ENCODE data around the gene ZSCAN31.
"Not testable (repeated sequence)": the region's sequence is repeated elsewhere in the genome, so short reads cannot be mapped to it uniquely, and the experiment has no call there.

The ZSCAN31 gene

DNA sequence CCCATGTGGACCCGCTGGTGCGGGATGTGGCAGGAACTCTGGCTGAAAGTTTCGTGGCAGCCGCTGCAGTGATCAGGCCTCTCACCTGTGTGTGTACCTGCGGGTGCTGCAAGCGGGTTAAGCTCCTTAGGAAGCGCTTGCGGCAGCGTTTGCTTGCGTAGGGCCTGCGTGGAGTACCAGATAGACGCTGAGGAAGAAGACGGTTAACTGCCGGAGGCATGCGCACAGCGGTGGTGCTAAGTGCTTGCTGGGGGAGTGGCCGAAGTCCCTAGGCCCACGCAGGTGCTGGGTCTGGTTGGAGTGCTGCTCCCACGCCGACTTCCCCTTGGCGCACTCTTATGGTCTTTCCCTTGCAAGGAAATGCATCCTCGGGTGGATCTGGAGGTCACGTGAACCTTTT lies 23.0 kb downstream of the ZSCAN31 start:
- no peak for DNase-seq

DNA sequence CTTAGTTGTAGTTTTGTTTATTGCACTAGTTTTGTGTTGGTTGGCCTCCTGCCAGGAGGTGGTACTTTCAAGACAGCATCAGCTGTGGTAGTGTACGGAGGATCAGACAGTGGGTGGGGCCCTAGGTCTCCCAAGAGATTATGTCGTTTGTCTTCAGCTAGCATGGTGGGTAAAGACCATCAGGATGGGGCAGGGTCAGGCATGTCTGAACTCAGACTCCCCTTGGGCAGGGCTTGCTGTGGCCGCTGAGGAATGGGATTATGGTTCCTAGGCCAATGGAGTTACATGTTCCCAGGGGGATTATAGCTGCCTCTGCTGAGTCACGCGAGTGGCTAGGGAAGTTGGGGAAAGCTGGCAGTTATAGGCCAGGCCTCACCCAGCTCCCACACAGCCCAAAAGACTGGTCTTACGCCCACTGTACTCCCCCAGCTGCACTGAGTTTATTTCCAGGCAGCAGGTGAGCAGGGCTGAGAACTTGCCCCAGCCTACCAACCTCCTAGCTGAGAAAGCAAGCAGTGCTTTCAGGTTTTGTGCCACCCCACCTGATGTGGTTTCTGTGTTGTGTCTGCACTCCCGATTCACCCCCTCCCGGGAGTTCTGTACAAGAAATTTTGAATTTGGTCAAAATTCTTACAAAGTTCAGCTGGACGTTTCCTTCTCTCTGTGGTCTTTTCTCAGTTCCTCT lies 24.7 kb downstream of the ZSCAN31 start:
- no peak for DNase-seq

DNA sequence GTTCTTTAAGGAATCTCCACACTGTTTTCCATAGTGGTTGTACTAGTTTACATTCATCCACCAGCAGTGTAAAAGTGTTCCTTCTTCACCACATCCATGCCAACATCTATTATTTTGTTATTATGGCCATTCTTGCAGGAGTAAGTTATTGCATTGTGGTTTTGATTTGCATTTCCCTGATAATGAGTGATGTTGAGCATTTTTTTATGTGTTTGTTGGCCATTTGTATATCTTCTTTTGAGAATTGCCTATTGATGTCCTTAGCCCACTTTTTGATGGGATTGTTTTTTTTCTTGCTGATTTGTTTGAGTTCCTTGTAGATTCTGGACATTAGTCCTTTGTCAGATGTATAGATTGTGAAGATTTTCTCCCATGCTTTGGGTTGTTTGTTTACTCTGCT lies 29.6 kb downstream of the ZSCAN31 start:
- not testable (repeated sequence) for DNase-seq

DNA sequence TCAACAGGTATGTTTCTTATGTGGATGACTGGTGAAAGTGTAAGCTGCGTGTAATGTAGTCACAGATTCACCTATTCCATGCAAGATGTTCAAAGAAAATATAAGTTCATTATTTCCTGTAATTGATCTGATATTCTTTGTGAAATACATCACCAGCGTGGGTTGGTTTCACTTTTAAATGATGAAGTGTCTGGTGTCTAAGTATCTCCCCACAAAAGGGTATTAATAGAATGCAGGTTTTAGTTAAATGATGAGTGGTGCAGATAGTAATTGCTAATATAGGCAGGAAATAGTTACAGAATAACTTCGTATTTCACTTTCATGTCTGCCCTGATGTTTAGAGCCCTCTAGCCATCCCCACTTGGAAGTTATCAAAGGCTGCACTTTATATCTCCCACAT lies 32.4 kb downstream of the ZSCAN31 start:
- no peak for DNase-seq

DNA sequence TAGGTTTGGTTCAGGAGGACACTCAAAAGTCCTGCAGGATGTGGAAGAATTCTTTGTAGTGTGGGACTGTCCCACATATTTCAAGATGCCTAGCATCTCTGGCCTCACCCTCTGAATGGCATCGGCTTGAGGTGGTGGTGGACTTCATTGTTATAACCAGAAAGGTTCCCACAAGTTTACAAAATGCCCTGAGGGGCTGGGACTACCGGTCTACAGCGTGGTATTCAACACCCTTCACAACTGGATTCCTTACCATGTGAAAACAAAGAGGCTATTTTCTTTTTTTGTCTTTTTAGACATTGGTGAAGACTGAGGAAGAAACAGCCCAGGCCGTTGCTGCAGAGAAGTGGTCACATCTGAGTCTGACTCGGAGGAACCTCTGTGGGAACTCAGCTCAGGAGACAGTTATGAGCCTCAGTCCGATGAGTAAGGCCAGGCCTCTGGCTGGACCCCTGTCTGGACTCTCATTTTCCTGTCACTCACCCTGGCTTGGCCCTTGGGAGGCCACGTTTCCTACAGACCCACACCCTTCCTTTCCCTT lies 39.4 kb downstream of the ZSCAN31 start:
- no peak for DNase-seq

DNA sequence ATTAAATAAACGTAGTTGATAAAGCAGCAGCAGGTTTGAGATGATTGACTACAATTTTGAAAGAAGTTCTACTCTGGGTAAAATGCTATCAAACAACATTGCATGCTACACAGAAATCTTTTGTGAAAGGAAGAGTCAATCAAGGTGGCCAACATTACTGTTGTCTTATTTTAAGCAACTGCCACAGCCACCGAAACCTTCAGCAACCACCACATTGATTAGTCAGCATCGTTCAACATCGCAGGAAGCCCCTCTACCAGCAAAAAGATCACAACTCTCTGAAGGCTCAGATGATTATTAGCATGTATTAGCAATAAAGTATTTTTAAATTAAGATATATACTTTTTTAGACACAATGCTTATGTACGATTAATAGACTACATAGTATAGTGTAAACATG lies 40.6 kb downstream of the ZSCAN31 start:
- DNase-seq, result no peak

DNA sequence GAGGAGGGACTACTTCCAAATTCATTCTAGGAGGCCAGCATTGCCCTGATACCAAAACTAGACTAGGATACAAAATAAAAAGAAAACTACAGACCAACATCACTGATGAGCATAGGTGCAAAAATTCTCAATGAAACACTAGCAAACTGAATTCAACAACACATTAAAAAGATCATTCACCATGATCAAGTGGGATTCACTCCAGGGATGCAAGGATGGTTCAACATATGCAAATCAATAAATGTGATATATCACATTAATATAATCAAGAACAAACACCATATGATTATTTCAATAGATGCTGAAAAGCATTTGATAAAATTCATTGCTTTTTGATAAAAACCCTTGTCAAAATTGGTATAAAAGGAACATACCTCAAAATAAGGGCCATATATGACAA lies 44.4 kb downstream of the ZSCAN31 start:
- DNase-seq, result no peak

DNA sequence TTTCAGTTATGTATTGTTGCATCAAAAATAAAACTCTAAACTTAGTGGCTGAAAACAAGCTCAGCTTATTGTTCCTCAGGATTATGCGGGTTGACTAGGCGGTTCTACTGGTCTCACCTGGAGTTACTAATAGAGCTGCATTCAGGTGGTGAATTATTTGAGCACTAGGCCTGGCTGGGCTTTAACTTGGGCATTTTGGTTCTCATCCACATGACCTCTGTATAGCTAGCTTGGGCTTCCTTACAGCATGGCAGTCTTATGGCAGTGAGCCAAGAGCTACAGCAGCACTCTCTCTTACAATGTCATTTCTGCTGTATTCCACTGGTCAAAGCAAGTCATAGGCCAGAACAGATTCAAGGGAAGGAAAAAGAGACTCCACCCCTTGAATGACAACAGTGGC lies 53.0 kb downstream of the ZSCAN31 start:
- DNase-seq, result no peak

DNA sequence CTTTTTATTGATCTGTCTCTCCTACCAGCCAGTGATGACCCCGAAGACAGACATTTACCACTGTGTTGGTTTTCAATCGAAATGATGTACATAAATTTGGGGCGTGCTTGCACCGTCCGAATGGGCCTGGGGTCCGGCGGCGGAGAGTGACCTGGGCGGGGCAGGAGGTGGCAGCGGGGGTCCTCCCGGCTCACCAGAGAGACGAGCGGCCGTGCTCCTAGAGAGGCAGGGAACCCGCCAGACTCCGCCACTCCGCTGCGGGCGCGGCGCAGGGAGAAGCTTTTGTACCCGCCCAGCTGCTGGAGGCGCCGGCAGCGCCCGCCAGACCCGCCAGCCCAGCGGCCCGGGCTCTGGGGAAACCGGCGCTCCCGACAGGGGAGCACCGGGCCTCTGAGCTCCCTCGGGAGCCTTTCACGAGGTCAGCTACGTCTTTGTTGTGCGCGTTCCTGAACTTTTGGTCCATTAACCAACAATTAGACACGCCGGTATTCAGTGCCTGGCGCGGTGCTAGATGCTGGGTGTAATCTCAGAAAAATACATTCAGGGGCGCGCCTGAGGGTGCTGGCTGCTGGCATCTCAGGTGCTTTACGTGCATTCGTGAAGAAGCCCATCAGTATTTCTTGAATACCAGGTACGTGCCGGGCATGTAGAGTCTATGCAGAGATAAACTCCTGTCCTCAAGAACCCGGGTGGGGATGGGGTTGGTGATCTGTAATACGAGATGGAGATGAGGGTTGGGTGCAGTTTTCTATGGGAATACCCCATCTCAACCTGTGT lies 54.5 kb downstream of the ZSCAN31 start, which contains the start of gene PGBD1:
PGBD1 (plus strand) TSS at position 285 of the 777 bp plus-strand sequence. CDS start 2,242 bp downstream, outside the sequence.
- DNase-seq, result peak; percentile 27

DNA sequence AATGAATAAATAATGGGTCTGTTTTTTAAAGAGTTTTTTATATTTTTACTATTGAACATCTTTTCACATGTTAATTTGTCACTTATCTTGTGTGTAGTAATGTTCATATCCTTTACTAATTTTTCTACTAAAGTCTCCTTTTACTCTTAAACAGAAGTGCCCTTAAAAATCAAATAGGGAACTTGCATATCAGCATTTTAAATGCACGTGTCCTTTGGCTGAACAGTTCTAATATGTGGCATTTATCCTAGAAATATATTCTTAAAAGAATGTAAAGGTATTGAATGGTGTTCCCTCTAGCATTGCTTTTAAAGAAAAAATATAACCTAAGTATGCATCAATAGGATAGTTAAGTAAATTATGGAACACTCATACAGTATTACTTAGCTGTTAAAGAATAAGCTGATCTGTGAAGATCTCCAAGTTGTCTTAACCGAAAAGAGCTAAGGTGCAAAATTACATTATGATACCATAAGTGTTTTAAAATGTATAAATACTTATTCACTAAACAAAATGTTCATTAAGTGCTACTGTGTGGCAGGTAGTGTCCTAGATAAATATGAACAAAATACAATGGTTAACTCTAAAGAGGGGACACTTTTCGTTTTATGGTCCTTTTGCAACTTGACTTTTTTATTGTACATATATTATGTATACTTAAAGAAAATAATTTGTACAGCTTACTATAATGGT lies 55.2 kb downstream of the ZSCAN31 start:
- no peak for DNase-seq

DNA sequence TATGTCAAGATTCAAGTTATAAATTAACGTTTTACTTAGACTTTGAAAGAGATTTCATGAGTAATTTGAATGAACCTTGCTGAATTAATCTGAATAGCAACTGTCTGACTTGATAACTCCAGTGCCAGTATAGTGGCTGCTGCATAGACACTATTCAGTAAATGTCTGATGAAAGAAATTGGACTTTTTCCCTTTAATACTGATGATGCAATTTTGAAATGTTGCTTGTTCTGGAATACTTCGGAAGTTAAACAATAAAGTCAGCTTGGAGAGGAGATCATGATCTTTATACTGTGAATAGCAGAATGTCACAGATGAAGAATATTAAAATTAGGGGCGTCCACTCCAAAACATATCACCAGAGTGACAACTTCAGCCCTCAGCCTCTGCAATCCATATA lies 58.2 kb downstream of the ZSCAN31 start:
- DNase-seq, result no peak

DNA sequence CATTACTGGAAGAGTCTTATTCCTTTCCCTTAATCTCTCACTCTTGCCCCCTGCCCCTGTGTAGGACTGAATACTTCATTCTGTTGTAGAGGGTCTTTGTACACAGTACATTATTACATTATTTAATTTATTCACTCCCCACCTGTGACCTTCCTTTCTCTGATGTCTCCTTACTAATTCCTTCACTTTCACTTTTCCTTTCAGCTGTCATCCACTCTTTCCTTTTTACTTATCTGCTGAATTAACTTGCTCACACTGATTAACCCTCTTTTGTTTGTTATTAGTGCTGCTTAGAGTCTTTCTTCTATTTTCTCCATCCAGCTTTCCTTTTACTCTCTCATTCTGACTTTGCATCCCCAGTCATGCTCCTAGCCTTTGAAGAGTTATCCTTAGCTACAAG lies 61.1 kb downstream of the ZSCAN31 start:
- DNase-seq, result no peak
